SK-N-MC (cell line): ENCODE results near the gene PRICKLE1.

Experiments
- EZH2 ChIP-seq: fragments of 200-600 bp; sonication (generic); IDR thresholded peaks from one replicate; pipeline ENCODE4 v1.6.1; 2017; ENCODE audit warnings: antibody characterized with exemption
- POLR2AphosphoS5 ChIP-seq: IDR thresholded peaks from 2 replicates; pipeline ENCODE4 v1.6.1; 2012; ENCODE audit warnings: mild to moderate bottlenecking, low read depth, low read length, borderline replicate concordance

GRCh38 chr12:42631513-42631912 is 42.0 kb upstream of the PRICKLE1 start:
- TF ChIP-seq EZH2 (no peak), POLR2AphosphoS5 (no peak)
